ENCODE results near the gene TCP1.

DNA sequence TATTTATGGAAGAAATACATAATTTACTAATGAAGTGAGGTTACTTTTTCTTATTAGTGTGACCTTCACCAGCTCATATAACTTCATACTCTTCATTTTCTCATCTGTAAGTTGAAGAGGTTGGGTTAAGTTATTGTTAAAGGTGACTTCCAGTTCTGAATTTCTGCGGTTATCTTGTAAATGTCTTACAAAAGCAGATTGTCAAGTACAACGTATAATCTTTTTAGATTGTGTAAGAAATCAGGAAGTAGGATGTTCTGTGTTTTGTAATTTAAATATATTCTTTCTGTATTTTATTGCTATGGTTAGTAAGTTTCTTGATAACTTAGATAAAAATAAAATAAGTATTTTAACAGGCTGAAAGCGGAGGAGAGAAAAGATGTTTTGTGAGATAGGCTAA is 50.1 kb downstream of the TCP1 start:
- TF ChIP-seq ZNF274 (IDR thresholded peaks at IDR 0.05; ENCODE audit: low read depth, low read length) (no peak), SUZ12 (IDR thresholded peaks at IDR 0.05; ENCODE audit: extremely low read depth, insufficient read depth, insufficient read length) (no peak), YY1 (IDR thresholded peaks at IDR 0.05; ENCODE audit: insufficient read depth, insufficient read length) (no peak)
